Tibial nerve (tissue), 4 donors: Measurements from ENCODE around the gene HPS5. TPM values are rescaled to one million over a fixed set of nuclear protein-coding genes. Genes with fewer than 3 reads are reported as not detected.
"Not testable (repeated sequence)": the region's sequence is repeated elsewhere in the genome, so short reads cannot be mapped to it uniquely, and the experiment has no call there.

Experiments used
- DNase-seq, 2 donors: peaks; one replicate each; pipeline ENCODE4 v3.0.0-alpha.2; 2019; ENCODE audit warnings: low spot score in 2 of 2
- H3K27ac ChIP-seq, 4 donors: fragments of 200-600 bp; sonication (generic) in 3 of 4; one replicate each; pipeline ENCODE4 v1.5.1; 2017 to 2019; ENCODE audit warnings: mild to moderate bottlenecking in 1 of 4
- H3K27me3 ChIP-seq, 2 donors: fragments of 200-600 bp; sonication (generic) in 1 of 2; one replicate each; pipeline versions ENCODE4 v1.5.1 to v1.6.0; 2017 to 2019
- H3K36me3 ChIP-seq, 3 donors: fragments of 200-600 bp; sonication (generic); one replicate each; pipeline ENCODE4 v1.5.1; 2018 to 2019
- H3K4me1 ChIP-seq, 4 donors: fragments of 200-600 bp; sonication (generic) in 3 of 4; one replicate each; pipeline ENCODE4 v1.5.1; 2017 to 2019
- H3K4me3 ChIP-seq, 4 donors: fragments of 200-600 bp; sonication (generic) in 3 of 4; one replicate each; pipeline ENCODE4 v1.5.1; 2017 to 2019; ENCODE audit warnings: mild to moderate bottlenecking in 1 of 4, moderate library complexity in 1 of 4
- H3K9me3 ChIP-seq, 4 donors: fragments of 200-600 bp; sonication (generic) in 3 of 4; one replicate each; pipeline ENCODE4 v1.5.1; 2017 to 2019
- CTCF ChIP-seq, 5 experiments: fragments of 200-600 bp in 3 of 5; fragments of 450-650 bp in 2 of 5; sonication (generic) in 3 of 5; IDR thresholded peaks; one replicate each; pipeline ENCODE4 v1.5.1; 2016 to 2019; ENCODE audit warnings: antibody characterized with exemption in 5 of 5, mild to moderate bottlenecking in 3 of 5, moderate library complexity in 2 of 5
- EP300 ChIP-seq, 2 donors: sonication (generic); formaldehyde crosslinking; IDR thresholded peaks; one replicate each; pipeline ENCODE4 v1.6.1; 2017; ENCODE audit warnings: antibody characterized with exemption in 2 of 2, mild to moderate bottlenecking in 1 of 2
- POLR2A ChIP-seq, 2 donors: fragments of 450-650 bp; IDR thresholded peaks; one replicate each; pipeline ENCODE4 v1.6.1; 2017; ENCODE audit warnings: antibody characterized with exemption in 2 of 2, mild to moderate bottlenecking in 2 of 2, moderate library complexity in 2 of 2
- WGBS, 2 donors: methylation state at CpG; one replicate each; pipeline ENCODE4 v1.1.5; 2018; 5-methylcytosine and 5-hydroxymethylcytosine counted together
- total RNA-seq, 4 donors: library from RNA; depleted of rRNA; stranded (reverse); fragments of >200 nt; gene quantifications; one replicate each; pipeline ENCODE4 v1.1.0, GENCODE V29; 2016

Gene HPS5
- total RNA-seq, 4 donors from 2014 or later = 42.6 to 101 (median 65.2) TPM

- no peak within 1 kb of the TSS for H3K27ac ChIP-seq
- H3K36me3 ChIP-seq = no peaks in the 10 kb centered on the region
- no peak for DNase-seq
- TF ChIP-seq CTCF (IDR thresholded peaks at IDR 0.05) = no peak
- TF ChIP-seq EP300 (IDR thresholded peaks at IDR 0.05) = peak in 1 of 2 donors; percentile 62
- no peak for TF ChIP-seq POLR2A (IDR thresholded peaks at IDR 0.05)
- H3K27me3 ChIP-seq = no peaks in the 10 kb centered on the region
- H3K4me3 ChIP-seq = no peak within 1 kb of the TSS
- WGBS, 2 donors = 64 to 72% methylated on average over 7 to 8 of the region's 8 CpGs
- no peaks in the 10 kb centered on the region for H3K4me1 ChIP-seq
- no peaks in the 10 kb centered on the region for H3K9me3 ChIP-seq
These were observed 56.0 kb downstream of the HPS5 start, which contains the start of gene SAA1 for GRCh38 chr11:18265949-18266348. TSS of gene SAA1 (plus strand) at chr11:18266264. CDS start at chr11:18266888, 624 bp downstream.

- H3K9me3 ChIP-seq = no peaks in the 10 kb centered on the region
- H3K4me3 ChIP-seq = no peak overlapping the region
- no peaks in the 10 kb centered on the region for H3K36me3 ChIP-seq
- no peaks in the 10 kb centered on the region for H3K27me3 ChIP-seq
- no peak for DNase-seq
- WGBS, 2 donors = 65 to 69% methylated on average over 1 of the region's 1 CpG
- H3K4me1 ChIP-seq = no peaks in the 10 kb centered on the region
- no peak overlapping the region for H3K27ac ChIP-seq
- TF ChIP-seq POLR2A (IDR thresholded peaks at IDR 0.05) (no peak), EP300 (IDR thresholded peaks at IDR 0.05) (no peak), CTCF (IDR thresholded peaks at IDR 0.05) (no peak)
These were observed 57.0 kb downstream of the HPS5 start for GRCh38 chr11:18264677-18265555.

GRCh38 chr11:18264035-18264434, 57.9 kb downstream of the HPS5 start:
- H3K4me1 ChIP-seq = no peaks in the 10 kb centered on the region
- no peak for DNase-seq
- WGBS, 2 donors = 74 to 81% methylated on average over 4 of the region's 4 CpGs
- no peaks in the 10 kb centered on the region for H3K27me3 ChIP-seq
- no peak overlapping the region for H3K4me3 ChIP-seq
- H3K27ac ChIP-seq = no peak overlapping the region
- no peaks in the 10 kb centered on the region for H3K9me3 ChIP-seq
- no peaks in the 10 kb centered on the region for H3K36me3 ChIP-seq
- no peak for TF ChIP-seq EP300 (IDR thresholded peaks at IDR 0.05)
- no peak for TF ChIP-seq CTCF (IDR thresholded peaks at IDR 0.05)
- no peak for TF ChIP-seq POLR2A (IDR thresholded peaks at IDR 0.05)

GRCh38 chr11:18262681-18263350, 59.1 kb downstream of the HPS5 start:
- DNase-seq, H3K27ac ChIP-seq, H3K27me3 ChIP-seq, H3K4me3 ChIP-seq, H3K9me3 ChIP-seq, H3K4me1 ChIP-seq, H3K36me3 ChIP-seq: not testable (repeated sequence)
- 67 to 69% methylated on average over 8 of the region's 8 CpGs for WGBS, 2 donors

- DNase-seq = no peak
- Histone ChIP-seq H3K36me3 (no peaks in the 10 kb centered on the region), H3K4me3 (no peak overlapping the region), H3K27ac (no peak overlapping the region), H3K9me3 (no peaks in the 10 kb centered on the region), H3K4me1 (no peaks in the 10 kb centered on the region), H3K27me3 (no peaks in the 10 kb centered on the region)
- TF ChIP-seq POLR2A (IDR thresholded peaks at IDR 0.05) = no peak
- no peak for TF ChIP-seq CTCF (IDR thresholded peaks at IDR 0.05)
- no peak for TF ChIP-seq EP300 (IDR thresholded peaks at IDR 0.05)
- WGBS, 2 donors = 91 to 93% methylated on average over 14 of the region's 14 CpGs
These were observed 60.2 kb downstream of the HPS5 start for GRCh38 chr11:18261721-18262120.
